Thoracic aorta (tissue), 2 donors: ENCODE data around the gene ASCL2. TPM values are rescaled to one million over a fixed set of nuclear protein-coding genes. Genes with fewer than 3 reads are reported as not detected.

ENCODE experiments used
- ATAC-seq: fragments of 150-250 bp; one replicate; pipeline ENCODE4 v1.8.0; 2017; ENCODE audit warnings: low read depth; ENCODE audit not compliant: insufficient number of reproducible peaks, low FRiP score
- DNase-seq: peaks from one replicate; pipeline ENCODE4 v3.0.0-alpha.2; 2020; ENCODE audit warnings: low spot score
- H3K27ac ChIP-seq, 2 donors: fragments of 200-600 bp; sonication (generic); 1 replicate in 1 of 2; 2 replicates in 1 of 2; pipeline ENCODE4 v1.5.1; 2016; ENCODE audit warnings: mild to moderate bottlenecking in 2 of 2, moderate library complexity in 2 of 2
- H3K27me3 ChIP-seq: fragments of 200-600 bp; sonication (generic); replicated peaks from 2 replicates; pipeline ENCODE4 v1.6.0; 2016; ENCODE audit warnings: mild to moderate bottlenecking; ENCODE audit not compliant: insufficient read depth
- H3K36me3 ChIP-seq: fragments of 200-600 bp; sonication (generic); one replicate; pipeline ENCODE4 v1.5.1; 2016
- H3K4me1 ChIP-seq, 2 donors: fragments of 200-600 bp; sonication (generic); 1 replicate in 1 of 2; 2 replicates in 1 of 2; pipeline versions ENCODE4 v1.5.1 to v1.6.0; 2016; ENCODE audit warnings: low read depth in 2 of 2, mild to moderate bottlenecking in 1 of 2; ENCODE audit not compliant: control insufficient read depth in 1 of 2
- H3K4me3 ChIP-seq: fragments of 200-600 bp; sonication (generic); 2 replicates; pipeline ENCODE4 v1.5.1; 2016; ENCODE audit warnings: mild to moderate bottlenecking
- H3K9me3 ChIP-seq: fragments of 200-600 bp; sonication (generic); 2 replicates; pipeline ENCODE4 v1.5.1; 2016
- total RNA-seq, 2 donors: library from RNA; depleted of rRNA; stranded (reverse); fragments of >200 nt; gene quantifications; one replicate each; pipeline versions ENCODE4 v1.1.0 to v1.2.3, GENCODE V29; 2016
- TF ChIP-seq, protein P1 (sequence below): fragments of 200-600 bp; sonication (generic); IDR thresholded peaks from one replicate; pipeline ENCODE4 v1.5.1; 2019; ENCODE audit warnings: antibody characterized with exemption

Gene ASCL2
- total RNA-seq, 2 donors from 2014 or later = 0.41 to 0.78 TPM

DNA sequence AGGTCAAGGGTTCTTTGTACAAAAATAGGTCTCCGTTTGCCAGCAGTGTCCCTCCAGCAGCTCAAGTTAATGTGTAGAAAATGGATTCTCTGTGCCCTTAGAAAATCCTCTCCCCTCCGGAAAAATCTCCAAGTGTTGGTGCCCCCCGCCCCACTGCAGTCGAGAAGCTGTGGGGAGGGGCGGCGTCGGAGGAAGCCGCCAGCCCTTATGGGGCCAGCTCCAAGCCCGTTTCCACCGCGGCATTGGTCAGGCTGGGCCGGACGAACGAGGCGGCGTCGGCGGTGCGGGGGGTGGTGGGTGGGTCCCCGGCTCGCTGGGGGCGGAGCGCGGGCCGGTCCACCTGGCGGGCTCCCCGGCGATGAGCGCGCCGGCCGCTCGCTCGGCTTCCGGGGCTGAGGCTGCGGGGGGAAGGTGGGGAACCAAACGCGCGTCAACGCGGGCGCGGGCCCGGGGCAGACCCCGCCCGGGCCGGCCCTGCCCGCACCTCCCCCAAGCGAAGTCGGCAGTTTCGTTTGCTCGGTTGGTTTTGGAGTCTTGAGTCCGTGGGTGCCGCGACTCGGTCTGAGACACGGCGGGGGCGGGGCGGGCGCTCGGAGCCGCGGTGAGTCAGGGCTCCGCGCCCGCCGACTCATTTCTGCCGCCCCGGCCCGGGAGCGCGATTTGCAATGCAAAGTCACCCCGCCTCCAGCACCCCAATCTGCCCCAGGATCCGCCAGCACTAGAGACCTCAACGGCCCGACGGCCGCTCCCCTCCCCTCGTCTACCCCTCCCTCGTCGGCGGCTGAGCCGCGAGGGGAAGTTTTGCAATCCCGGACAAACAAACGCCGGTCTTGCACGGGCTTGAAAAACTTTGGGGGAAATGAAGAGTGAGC is 1.4 kb downstream of the ASCL2 start:
- ATAC-seq (no peak), DNase-seq (no peak)
- Histone ChIP-seq H3K4me3 (peak overlapping the region; percentile 72), H3K27ac (no peak overlapping the region), H3K36me3 (no peaks in the 10 kb centered on the region), H3K9me3 (no peaks in the 10 kb centered on the region), H3K27me3 (no peaks in the 10 kb centered on the region), H3K4me1 (peaks cover 0 to 26% of the 10 kb centered on the region in 2 donors)
- TF ChIP-seq, protein P1, sequence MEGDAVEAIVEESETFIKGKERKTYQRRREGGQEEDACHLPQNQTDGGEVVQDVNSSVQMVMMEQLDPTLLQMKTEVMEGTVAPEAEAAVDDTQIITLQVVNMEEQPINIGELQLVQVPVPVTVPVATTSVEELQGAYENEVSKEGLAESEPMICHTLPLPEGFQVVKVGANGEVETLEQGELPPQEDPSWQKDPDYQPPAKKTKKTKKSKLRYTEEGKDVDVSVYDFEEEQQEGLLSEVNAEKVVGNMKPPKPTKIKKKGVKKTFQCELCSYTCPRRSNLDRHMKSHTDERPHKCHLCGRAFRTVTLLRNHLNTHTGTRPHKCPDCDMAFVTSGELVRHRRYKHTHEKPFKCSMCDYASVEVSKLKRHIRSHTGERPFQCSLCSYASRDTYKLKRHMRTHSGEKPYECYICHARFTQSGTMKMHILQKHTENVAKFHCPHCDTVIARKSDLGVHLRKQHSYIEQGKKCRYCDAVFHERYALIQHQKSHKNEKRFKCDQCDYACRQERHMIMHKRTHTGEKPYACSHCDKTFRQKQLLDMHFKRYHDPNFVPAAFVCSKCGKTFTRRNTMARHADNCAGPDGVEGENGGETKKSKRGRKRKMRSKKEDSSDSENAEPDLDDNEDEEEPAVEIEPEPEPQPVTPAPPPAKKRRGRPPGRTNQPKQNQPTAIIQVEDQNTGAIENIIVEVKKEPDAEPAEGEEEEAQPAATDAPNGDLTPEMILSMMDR = no peak

DNA sequence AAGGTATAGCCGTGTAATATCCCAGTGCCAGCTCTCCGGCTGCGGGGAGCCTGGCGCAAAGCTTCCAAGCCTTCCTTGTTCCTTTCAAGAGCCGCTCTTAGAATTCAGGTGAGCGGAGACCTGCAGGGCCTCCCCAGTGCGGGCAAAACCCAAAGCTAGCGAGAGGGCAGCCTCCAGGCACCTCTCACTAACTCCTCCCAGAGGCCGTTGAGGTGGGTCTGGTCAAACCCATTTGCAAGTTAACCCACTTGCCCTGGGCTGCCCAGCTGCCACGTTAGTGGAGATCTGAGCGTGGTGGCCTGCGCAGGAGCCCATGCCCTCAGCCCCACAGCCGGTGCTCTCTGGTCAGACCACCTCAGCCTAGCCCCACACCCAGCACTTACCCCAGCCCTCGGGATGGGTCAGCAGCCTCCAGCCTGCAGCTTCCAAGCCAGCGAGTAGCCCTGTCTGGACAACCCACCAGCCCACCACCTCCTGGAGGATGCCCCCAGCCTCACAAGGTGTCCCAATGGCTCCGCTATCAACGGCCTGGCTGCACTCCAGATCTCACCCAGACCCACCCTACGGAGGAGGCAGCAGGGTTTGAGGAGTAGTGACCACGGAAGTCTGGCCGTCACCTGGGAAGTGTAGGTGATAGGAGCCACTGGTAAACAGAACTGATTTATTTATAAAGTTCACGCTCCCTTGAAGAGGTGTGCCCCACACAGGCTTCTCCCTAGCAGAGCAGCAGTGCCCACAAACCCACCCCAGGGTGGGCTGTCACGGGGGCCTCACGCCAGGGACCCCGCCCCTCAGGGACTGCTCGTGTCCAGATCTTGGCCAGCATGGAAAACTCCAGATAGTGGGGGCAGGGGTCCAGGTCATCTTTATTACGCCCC is 2.3 kb downstream of the ASCL2 start:
- H3K9me3 ChIP-seq = no peaks in the 10 kb centered on the region
- no peaks in the 10 kb centered on the region for H3K27me3 ChIP-seq
- H3K36me3 ChIP-seq = no peaks in the 10 kb centered on the region
- peak overlapping the region; percentile 72 for H3K4me3 ChIP-seq
- no peak overlapping the region for H3K27ac ChIP-seq
- H3K4me1 ChIP-seq = peaks cover 0 to 26% of the 10 kb centered on the region in 2 donors
- ATAC-seq = no peak
- TF ChIP-seq, protein P1 = no peak
- no peak for DNase-seq

DNA sequence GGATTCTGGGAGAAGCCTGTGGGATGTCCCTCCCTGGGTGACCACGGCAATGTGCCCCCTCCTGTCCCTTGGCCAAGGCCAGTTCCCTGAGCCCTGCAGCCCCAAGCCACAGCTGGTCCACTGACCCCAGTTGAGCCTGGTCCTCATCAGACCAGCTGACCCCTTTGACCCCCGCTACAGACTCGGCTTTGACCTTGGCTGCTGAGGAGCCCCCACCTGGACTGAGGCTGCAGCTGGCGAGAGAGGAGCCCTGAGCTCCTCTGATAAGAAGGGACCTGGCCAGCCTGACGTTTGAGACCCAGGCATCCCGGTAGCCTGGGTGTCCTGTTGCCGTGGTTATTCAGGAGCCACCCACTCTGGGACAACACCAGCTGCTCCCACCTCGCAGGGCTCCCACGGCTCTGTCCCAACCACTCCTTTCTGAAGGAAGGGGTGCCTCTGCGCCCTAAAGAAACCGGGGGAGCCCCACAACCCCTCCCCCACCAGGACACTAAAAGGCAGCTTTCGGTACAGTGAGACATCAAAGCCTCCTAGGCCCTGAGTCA is 3.0 kb downstream of the ASCL2 start:
- no peak overlapping the region for H3K4me3 ChIP-seq
- no peaks in the 10 kb centered on the region for H3K27me3 ChIP-seq
- TF ChIP-seq, protein P1 = no peak
- H3K9me3 ChIP-seq = no peaks in the 10 kb centered on the region
- H3K36me3 ChIP-seq = no peaks in the 10 kb centered on the region
- H3K27ac ChIP-seq = no peak overlapping the region
- peaks cover 0 to 26% of the 10 kb centered on the region in 2 donors for H3K4me1 ChIP-seq
- DNase-seq (no peak), ATAC-seq (no peak)

DNA sequence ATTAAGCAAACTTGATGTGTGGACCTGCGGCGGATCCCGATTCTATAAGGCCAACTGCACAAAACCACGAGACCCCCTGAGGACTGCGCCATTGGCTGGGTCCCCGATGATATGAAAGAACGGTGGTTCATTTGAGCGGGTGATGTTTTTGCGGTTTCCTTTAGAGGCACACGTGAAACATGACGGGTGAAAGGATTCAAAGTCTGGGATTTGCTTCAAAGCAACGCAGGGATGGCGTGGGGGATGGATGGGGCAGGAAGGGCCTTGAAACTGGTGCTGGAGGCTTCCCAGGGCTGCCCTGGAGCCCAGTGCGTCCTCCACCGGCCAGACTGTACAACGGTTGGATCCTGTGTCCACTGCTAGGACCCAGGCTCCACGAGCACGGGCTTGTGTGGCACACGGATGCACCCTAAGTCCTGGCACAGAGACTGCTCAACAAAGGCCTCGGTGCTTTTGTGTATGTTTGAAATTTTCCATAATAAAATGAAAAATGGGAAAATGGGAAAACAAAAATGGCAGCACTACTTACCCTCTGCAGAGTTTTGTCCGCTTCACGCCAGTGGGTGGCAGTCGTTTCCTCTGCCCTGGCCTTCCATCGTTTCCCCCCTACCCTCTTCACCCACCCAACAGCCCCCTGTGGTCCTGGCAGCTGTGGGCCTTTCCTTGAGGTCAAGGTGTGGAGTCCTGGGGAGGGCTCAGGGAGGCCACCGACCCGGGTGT is 3.6 kb downstream of the ASCL2 start:
- Histone ChIP-seq H3K4me3 (no peak overlapping the region), H3K9me3 (no peaks in the 10 kb centered on the region), H3K27ac (no peak overlapping the region), H3K36me3 (no peaks in the 10 kb centered on the region), H3K4me1 (peaks cover 0 to 26% of the 10 kb centered on the region in 2 donors), H3K27me3 (no peaks in the 10 kb centered on the region)
- TF ChIP-seq, protein P1 = no peak
- no peak for ATAC-seq
- DNase-seq = no peak
